Body of pancreas (tissue), 4 donors: ENCODE data around the gene KIF3C. TPM values are rescaled to one million over a fixed set of nuclear protein-coding genes. Genes with fewer than 3 reads are reported as not detected.

ENCODE experiments used
- ATAC-seq: fragments of 150-250 bp; one replicate; pipeline ENCODE4 v1.9.1; 2016
- DNase-seq, 4 donors: peaks; one replicate each; pipeline ENCODE4 v3.0.0-alpha.2; 2019
- H3K27ac ChIP-seq, 4 donors: fragments of 200-600 bp; sonication (generic); 1 replicate in 3 of 4; 2 replicates in 1 of 4; pipeline versions ENCODE4 v1.5.1 to v1.6.1; 2016 to 2019; ENCODE audit warnings: mild to moderate bottlenecking in 1 of 4, mixed read lengths in 1 of 4, moderate library complexity in 1 of 4
- H3K27me3 ChIP-seq, 2 donors: fragments of 200-600 bp; sonication (generic); one replicate each; pipeline ENCODE4 v1.6.0; 2016; ENCODE audit warnings: mild to moderate bottlenecking in 1 of 2
- H3K36me3 ChIP-seq, 2 donors: fragments of 200-600 bp; sonication (generic); replicated peaks in 1 of 2; 2 replicates each; pipeline ENCODE4 v1.5.1; 2016; ENCODE audit warnings: low read depth in 2 of 2; ENCODE audit not compliant: insufficient read depth in 1 of 2
- H3K4me1 ChIP-seq: fragments of 200-600 bp; sonication (generic); one replicate; pipeline ENCODE4 v1.6.0; 2016
- H3K4me3 ChIP-seq, 2 donors: fragments of 200-600 bp; sonication (generic); 1 replicate in 1 of 2; 2 replicates in 1 of 2; pipeline ENCODE4 v1.5.1; 2016 to 2019
- H3K9me3 ChIP-seq, 3 donors: fragments of 200-600 bp; sonication (generic); 1 replicate in 2 of 3; 2 replicates in 1 of 3; pipeline ENCODE4 v1.5.1; 2016
- CTCF ChIP-seq, 7 experiments: fragments of 450-650 bp in 4 of 7; fragments of 200-600 bp in 3 of 7; sonication (generic) in 3 of 7; IDR thresholded peaks; one replicate each; pipeline ENCODE4 v1.5.1; 2016 to 2019; ENCODE audit warnings: antibody characterized with exemption in 7 of 7
- POLR2A ChIP-seq, 3 donors: fragments of 450-650 bp; IDR thresholded peaks; one replicate each; pipeline ENCODE4 v1.6.1; 2016; ENCODE audit warnings: antibody characterized with exemption in 3 of 3, mild to moderate bottlenecking in 2 of 3
- WGBS, 2 donors: methylation state at CpG; one replicate each; pipeline ENCODE4 v1.1.5; 2017; 5-methylcytosine and 5-hydroxymethylcytosine counted together
- intact Hi-C: fragments of 100-400 bp; cut with DNase I; formaldehyde crosslinking; loops from one replicate; pipeline ENCODE4 v1.15.1; 2023
- total RNA-seq, 2 donors: library from RNA; depleted of rRNA; stranded (reverse); fragments of >200 nt; gene quantifications; one replicate each; pipeline ENCODE4 v1.1.0, GENCODE V29; 2016

Gene KIF3C
- total RNA-seq, 2 donors from 2014 or later: 0.99 to 3.1 TPM

- H3K4me1 ChIP-seq: peaks cover 25% of the 10 kb centered on the region
- H3K9me3 ChIP-seq: no peaks in the 10 kb centered on the region
- DNase-seq (peak; percentile 60 to 83 (median 74)), ATAC-seq (peak; percentile 85)
- intact Hi-C loops: no loop called here
- H3K27me3 ChIP-seq: no peaks in the 10 kb centered on the region
- H3K4me3 ChIP-seq: no peak overlapping the region
- no peak for TF ChIP-seq POLR2A (IDR thresholded peaks at IDR 0.05)
- no peaks in the 10 kb centered on the region for H3K36me3 ChIP-seq
- 9 to 16% methylated on average over 14 of the region's 14 CpGs for WGBS, 2 donors
- H3K27ac ChIP-seq: peak overlapping the region; percentile 58 to 80 (median 66)
Measured at GRCh38 chr2:26011990-26012856, 29.9 kb upstream of the KIF3C start.

- no peaks in the 10 kb centered on the region for H3K27me3 ChIP-seq
- no peak overlapping the region for H3K4me3 ChIP-seq
- peak; percentile 59 for ATAC-seq
- no peak for TF ChIP-seq CTCF (IDR thresholded peaks at IDR 0.05)
- peak in 1 of 3 donors; percentile 20 for TF ChIP-seq POLR2A (IDR thresholded peaks at IDR 0.05)
- peak in 1 of 4 donors; percentile 33 for DNase-seq
- peaks cover 21% of the 10 kb centered on the region for H3K4me1 ChIP-seq
- WGBS, 2 donors: 54 to 67% methylated on average over 6 of the region's 6 CpGs
- intact Hi-C loops: no loop called here
- no peaks in the 10 kb centered on the region for H3K9me3 ChIP-seq
- peak overlapping the region; percentile 58 to 80 (median 66) for H3K27ac ChIP-seq
- H3K36me3 ChIP-seq: no peaks in the 10 kb centered on the region
Measured at GRCh38 chr2:26011609-26011989, 29.3 kb upstream of the KIF3C start.

- intact Hi-C loops: no loop called here
- WGBS, 2 donors: 65 to 66% methylated on average over 3 of the region's 3 CpGs
- DNase-seq (no peak), ATAC-seq (no peak)
- H3K4me1 ChIP-seq: peaks cover 21% of the 10 kb centered on the region
- no peaks in the 10 kb centered on the region for H3K9me3 ChIP-seq
- H3K4me3 ChIP-seq: no peak overlapping the region
- TF ChIP-seq POLR2A (IDR thresholded peaks at IDR 0.05): no peak
- TF ChIP-seq CTCF (IDR thresholded peaks at IDR 0.05): no peak
- H3K27ac ChIP-seq: no peak overlapping the region
- no peaks in the 10 kb centered on the region for H3K36me3 ChIP-seq
- H3K27me3 ChIP-seq: no peaks in the 10 kb centered on the region
Measured at GRCh38 chr2:26010943-26011342, 28.6 kb upstream of the KIF3C start.

- 67 to 77% methylated on average over 2 of the region's 2 CpGs for WGBS, 2 donors
- no peak overlapping the region for H3K27ac ChIP-seq
- TF ChIP-seq POLR2A (IDR thresholded peaks at IDR 0.05) (no peak), CTCF (IDR thresholded peaks at IDR 0.05) (no peak)
Measured at GRCh38 chr2:26009567-26009963, 27.3 kb upstream of the KIF3C start.

GRCh38 chr2:26008851-26009566, 26.7 kb upstream of the KIF3C start:
- ATAC-seq: no peak
- Histone ChIP-seq H3K36me3 (no peaks in the 10 kb centered on the region), H3K27me3 (no peaks in the 10 kb centered on the region), H3K27ac (no peak overlapping the region), H3K4me3 (no peak overlapping the region), H3K4me1 (peaks cover 21% of the 10 kb centered on the region), H3K9me3 (no peaks in the 10 kb centered on the region)
- no peak for TF ChIP-seq CTCF (IDR thresholded peaks at IDR 0.05)
- no peak for TF ChIP-seq POLR2A (IDR thresholded peaks at IDR 0.05)
- 63 to 90% methylated on average over 2 of the region's 2 CpGs for WGBS, 2 donors
- peak in 2 of 4 donors; percentile 25 to 78 for DNase-seq
- intact Hi-C loops: no loop called here

More at GRCh38 chr2:26009567-26009963, 27.3 kb upstream of the KIF3C start:
- Histone ChIP-seq H3K27me3 (no peaks in the 10 kb centered on the region), H3K9me3 (no peaks in the 10 kb centered on the region), H3K36me3 (no peaks in the 10 kb centered on the region), H3K4me3 (no peak overlapping the region), H3K4me1 (peaks cover 21% of the 10 kb centered on the region)
- DNase-seq: no peak
- no peak for ATAC-seq
- intact Hi-C loops: no loop called here
